ENCODE results near the gene CNNM1.

- TF ChIP-seq CTCF (conservative IDR thresholded peaks at IDR 0.05) (no peak), ZFX (IDR thresholded peaks at IDR 0.05) (no peak)
Measured at GRCh38 chr10:99318048-99318447, 11.1 kb upstream of the CNNM1 start.

Measured in C4-2B (cell line).